ENCODE results near the gene GRAMD4. TPM values are rescaled to one million over a fixed set of nuclear protein-coding genes. Genes with fewer than 3 reads are reported as not detected.

The GRAMD4 gene
- total RNA-seq, 4 donors from 2014 or later = 5.6 to 37.0 (median 15.2) TPM

DNA sequence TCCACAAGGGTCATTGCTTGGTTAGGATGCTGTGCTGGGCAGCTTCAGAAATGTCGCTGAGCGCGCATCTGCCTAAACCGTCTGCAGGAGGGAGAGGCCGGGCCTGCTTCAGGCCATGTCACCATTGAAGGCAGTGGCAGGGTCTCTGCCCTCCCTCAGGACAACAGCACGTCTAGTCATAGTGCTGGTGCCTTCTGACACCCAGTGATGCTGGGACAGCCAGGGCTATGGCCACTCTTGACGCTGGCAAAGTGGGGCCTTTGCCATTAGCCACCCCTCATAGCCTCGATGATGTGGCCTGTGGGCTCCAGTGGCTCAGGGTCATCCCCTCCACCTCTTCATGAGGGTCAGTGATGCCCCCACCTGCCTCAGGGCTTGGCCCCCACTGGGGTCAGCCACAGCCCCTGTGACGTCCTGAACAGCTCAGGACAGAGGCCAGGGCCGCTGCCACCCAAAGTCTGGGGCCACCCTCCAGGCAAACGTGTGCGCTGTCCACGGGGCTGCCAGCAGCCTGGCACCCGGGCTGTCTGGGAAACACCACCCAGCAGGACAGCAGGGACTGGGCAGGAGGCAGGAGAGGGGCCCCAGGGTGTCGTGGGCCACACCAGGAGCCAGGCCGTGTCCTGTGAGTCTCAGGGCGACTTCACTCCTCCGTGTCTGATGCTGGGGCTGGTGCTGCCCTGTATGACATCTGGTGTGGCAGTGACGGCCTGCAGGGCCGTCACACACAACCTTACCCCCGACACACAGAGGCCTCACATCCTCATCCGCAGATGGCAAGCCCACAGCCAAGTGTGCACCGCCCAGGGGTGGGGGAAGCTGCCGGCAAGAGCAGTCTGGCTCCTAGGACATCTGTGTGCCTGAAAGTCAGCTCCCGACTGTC lies 75.4 kb downstream of the GRAMD4 start:
- intact Hi-C loops (cut with DNase I; ENCODE audit: low total_unique reads) = no loop called here
- TF ChIP-seq, protein P1, sequence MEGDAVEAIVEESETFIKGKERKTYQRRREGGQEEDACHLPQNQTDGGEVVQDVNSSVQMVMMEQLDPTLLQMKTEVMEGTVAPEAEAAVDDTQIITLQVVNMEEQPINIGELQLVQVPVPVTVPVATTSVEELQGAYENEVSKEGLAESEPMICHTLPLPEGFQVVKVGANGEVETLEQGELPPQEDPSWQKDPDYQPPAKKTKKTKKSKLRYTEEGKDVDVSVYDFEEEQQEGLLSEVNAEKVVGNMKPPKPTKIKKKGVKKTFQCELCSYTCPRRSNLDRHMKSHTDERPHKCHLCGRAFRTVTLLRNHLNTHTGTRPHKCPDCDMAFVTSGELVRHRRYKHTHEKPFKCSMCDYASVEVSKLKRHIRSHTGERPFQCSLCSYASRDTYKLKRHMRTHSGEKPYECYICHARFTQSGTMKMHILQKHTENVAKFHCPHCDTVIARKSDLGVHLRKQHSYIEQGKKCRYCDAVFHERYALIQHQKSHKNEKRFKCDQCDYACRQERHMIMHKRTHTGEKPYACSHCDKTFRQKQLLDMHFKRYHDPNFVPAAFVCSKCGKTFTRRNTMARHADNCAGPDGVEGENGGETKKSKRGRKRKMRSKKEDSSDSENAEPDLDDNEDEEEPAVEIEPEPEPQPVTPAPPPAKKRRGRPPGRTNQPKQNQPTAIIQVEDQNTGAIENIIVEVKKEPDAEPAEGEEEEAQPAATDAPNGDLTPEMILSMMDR (IDR thresholded peaks at IDR 0.05) = no peak
- TF ChIP-seq POLR2A (IDR thresholded peaks at IDR 0.05) = no peak
- Histone ChIP-seq H3K4me3 (no peak overlapping the region), H3K36me3 (no peaks in the 10 kb centered on the region), H3K27ac (no peak overlapping the region), H3K9me3 (no peaks in the 10 kb centered on the region), H3K27me3 (no peaks in the 10 kb centered on the region), H3K4me1 (no peaks in the 10 kb centered on the region)
- DNase-seq = no peak

DNA sequence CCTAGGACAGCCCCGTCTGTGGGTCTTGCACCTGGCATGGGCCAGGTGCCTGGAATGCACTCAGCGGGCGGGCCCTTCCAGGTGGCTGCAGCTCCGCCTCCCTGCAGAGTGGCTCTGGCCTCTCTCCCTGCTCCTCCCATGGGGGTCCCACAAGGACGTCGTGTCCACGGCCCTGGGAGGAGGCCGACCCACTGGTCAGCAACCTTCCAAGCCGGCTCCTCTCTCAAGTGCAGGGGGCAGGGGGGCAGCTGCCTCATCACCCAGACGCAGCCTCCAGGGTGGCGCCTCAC lies 76.0 kb downstream of the GRAMD4 start:
- no peak for DNase-seq
- TF ChIP-seq POLR2A (IDR thresholded peaks at IDR 0.05) = no peak
- TF ChIP-seq, protein P1 (IDR thresholded peaks at IDR 0.05) = no peak
- Histone ChIP-seq H3K27me3 (no peaks in the 10 kb centered on the region), H3K9me3 (no peaks in the 10 kb centered on the region), H3K36me3 (no peaks in the 10 kb centered on the region), H3K4me1 (no peaks in the 10 kb centered on the region), H3K27ac (no peak overlapping the region), H3K4me3 (no peak overlapping the region)
- intact Hi-C loops (cut with DNase I; ENCODE audit: low total_unique reads) = no loop called here

DNA sequence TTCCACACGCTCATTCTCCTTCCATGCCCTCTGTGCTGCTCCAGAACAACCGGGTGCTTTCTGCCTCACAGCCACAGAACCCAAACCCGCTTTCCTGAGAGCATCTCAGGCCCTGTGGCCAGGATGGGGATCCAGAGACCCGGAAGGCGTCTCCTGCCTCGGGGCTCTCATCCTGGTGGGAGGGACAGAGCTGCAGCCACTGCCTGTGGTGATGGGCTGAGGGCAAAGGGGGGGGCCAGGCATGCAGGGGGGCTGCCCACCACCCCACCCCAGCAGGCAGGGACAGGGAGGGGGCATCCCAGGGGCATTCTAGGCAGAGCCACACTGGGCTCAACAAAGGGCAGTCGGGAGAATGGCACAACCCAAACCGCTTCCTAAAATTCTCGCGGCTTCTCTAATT lies 76.4 kb downstream of the GRAMD4 start:
- intact Hi-C loops (cut with DNase I; ENCODE audit: low total_unique reads) = no loop called here
- Histone ChIP-seq H3K9me3 (no peaks in the 10 kb centered on the region), H3K4me3 (no peak overlapping the region), H3K36me3 (no peaks in the 10 kb centered on the region), H3K27me3 (no peaks in the 10 kb centered on the region), H3K4me1 (no peaks in the 10 kb centered on the region), H3K27ac (no peak overlapping the region)
- DNase-seq = no peak
- TF ChIP-seq POLR2A (IDR thresholded peaks at IDR 0.05) = no peak
- TF ChIP-seq, protein P1 (IDR thresholded peaks at IDR 0.05) = no peak

DNA sequence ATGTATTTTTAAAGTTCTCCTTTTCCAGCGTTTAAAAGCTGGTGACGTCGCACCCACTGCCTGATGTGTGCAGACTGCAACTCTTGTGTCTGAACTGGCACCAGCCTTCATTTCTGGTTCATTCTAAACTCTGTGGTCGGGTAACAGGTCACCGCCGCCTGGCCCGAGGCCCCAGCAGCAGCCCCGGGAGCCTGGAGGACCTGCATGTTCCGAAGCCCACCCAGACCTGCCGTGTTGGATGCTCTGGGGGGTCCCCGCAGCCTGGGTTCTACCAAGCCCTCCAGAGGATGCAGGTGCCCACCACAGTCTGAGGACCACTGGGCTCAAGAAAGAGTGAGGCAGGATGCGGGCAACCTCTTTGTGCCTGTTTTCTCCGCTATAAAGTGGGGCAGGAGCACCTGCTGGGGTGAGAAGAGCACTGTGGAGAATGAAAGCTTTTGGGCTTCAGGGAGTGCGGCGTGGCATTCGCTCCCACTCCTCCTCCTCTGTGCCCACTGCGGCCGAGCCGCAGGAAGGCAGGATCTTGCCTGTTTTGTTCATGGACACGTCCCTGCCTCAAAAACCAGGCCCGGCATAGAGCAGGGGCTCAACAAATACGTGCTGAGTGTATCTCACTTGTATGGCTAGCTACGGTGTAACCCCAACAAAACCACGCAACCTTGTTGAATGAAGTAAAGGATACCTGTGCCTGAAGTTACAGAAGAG lies 77.8 kb downstream of the GRAMD4 start:
- H3K36me3 ChIP-seq = no peaks in the 10 kb centered on the region

More for the DNA sequence above, 77.8 kb downstream of the GRAMD4 start:
- Histone ChIP-seq H3K9me3 (no peaks in the 10 kb centered on the region), H3K4me3 (no peak overlapping the region), H3K27me3 (no peaks in the 10 kb centered on the region), H3K4me1 (no peaks in the 10 kb centered on the region), H3K27ac (no peak overlapping the region)
- TF ChIP-seq, protein P1 (IDR thresholded peaks at IDR 0.05) = no peak
- no peak for TF ChIP-seq POLR2A (IDR thresholded peaks at IDR 0.05)
- intact Hi-C loops (cut with DNase I; ENCODE audit: low total_unique reads) = no loop called here
- DNase-seq = no peak

Data from uterus (tissue), 4 donors.